GM10266 (cell line): ENCODE data around the gene LRMDA.

Source experiments
- DNase-seq: peaks from one replicate; pipeline ENCODE4 v3.0.0; 2012; ENCODE audit errors: extremely low spot score
- CTCF ChIP-seq: IDR thresholded peaks from 2 replicates; pipeline ENCODE4 v1.5.1; 2012; ENCODE audit warnings: mild to moderate bottlenecking, low read depth; ENCODE audit not compliant: control insufficient read depth, insufficient read depth; ENCODE audit errors: missing control alignments

Gene LRMDA

GRCh38 chr10:75782463-75783248 lies 351.2 kb downstream of the LRMDA start:
- no peak for DNase-seq
- TF ChIP-seq CTCF, result no peak

- no peak for TF ChIP-seq CTCF
- no peak for DNase-seq
These were observed 357.2 kb downstream of the LRMDA start for GRCh38 chr10:75788394-75789205.

- no peak for TF ChIP-seq CTCF
- DNase-seq, result no peak
These were observed 362.4 kb downstream of the LRMDA start for GRCh38 chr10:75793848-75794247.

- TF ChIP-seq CTCF, result no peak
- DNase-seq, result no peak
These were observed 369.7 kb downstream of the LRMDA start for GRCh38 chr10:75801121-75801520.

GRCh38 chr10:75801661-75802060 lies 370.2 kb downstream of the LRMDA start:
- no peak for DNase-seq
- no peak for TF ChIP-seq CTCF

GRCh38 chr10:75803121-75803520 lies 371.7 kb downstream of the LRMDA start:
- DNase-seq, result no peak
- no peak for TF ChIP-seq CTCF
